Activated CD8-positive, alpha-beta memory T cell treated with anti-CD3 and anti-CD28 coated beads for 1 hour (primary cell): ENCODE data around the gene PPARD.
"Not testable (repeated sequence)": the region's sequence is repeated elsewhere in the genome, so short reads cannot be mapped to it uniquely, and the experiment has no call there.

Experiments used
- DNase-seq, 2 donors: peaks; one replicate each; pipeline ENCODE4 v3.0.0-alpha.2; 2020; ENCODE audit warnings: low read depth in 1 of 2; ENCODE audit errors: extremely low read depth in 1 of 2

Gene PPARD

DNA sequence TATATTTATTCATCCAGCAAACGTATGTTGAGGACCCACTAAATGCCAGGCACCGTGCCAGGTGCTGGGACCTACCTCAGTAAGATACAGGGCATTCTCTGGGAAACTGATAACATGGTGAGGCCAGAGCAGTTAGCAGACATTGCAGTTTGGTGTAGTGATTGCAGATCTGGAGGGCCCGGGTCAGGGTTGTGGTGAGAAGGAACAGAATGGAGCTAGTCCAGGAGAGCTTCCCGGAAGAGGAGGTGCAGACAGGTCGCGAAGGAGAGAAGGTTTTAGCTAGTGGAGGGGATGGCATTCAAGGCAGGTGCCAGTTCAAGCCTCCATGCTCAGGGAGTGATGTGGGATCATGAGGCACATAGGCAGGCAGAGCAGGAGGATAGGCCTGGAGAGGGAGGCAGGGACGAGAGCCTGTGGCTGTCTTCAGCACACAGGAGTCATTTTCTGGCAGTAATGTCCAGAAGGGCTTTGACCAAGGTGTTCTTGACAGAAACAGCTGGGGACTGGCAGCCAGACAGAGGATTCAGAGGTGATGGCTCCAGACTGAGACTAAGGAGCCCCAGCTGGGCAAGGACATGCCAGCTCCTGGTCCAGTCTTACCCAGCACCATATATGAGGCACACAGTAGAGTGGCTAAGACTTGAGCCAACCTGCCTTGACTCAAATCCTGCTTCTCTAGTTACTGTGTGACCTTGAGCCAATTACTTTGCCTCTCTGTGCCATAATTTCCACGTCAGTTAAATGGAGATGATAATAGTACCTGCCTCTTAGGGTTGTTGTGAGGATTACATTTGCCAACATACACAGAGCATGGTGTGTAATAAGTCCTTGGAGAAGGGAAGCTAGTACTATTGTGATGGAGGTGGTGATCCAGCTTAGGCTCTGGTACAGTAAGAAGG, 61.4 kb downstream of the PPARD start:
- DNase-seq: no peak

DNA sequence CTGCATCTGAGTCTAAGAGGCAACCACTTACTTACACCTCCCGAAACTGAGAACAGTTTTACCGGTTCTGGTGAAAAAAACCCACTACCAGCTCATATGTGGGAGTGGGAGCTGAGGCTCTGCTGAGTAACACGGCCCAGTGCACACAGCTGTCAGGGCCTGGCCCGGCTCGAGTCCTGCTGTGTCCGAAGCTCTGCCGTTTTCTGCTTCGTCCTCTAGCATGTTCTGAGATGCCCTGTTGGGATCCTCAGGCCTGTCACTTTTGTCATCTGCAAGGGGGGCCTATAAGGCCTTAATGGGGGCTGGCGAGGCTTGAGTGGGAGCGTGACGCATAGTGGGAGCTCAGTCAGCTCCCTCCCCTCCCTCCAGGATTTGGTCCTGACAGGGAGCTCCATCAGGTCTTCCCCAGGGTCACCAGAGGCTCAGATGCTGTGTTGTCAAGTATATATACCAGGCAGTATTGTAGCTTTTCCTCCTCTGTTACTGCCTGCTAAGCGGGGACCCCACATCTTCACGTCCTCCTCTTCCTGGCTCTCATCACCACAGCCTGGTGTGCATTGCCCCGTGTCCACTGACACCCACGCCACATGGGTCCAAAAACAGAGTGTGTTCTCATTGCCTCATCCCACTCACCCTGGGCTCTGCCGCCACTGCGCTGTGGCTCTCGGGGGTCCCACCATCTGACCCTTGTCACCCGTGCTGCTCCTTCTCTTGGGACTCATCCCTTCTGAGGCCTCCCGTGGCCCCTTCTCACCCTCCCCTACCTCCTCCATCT, 64.5 kb downstream of the PPARD start:
- no peak for DNase-seq

- DNase-seq: no peak
These were observed 66.9 kb downstream of the PPARD start for GRCh38 chr6:35409245-35409644.

DNA sequence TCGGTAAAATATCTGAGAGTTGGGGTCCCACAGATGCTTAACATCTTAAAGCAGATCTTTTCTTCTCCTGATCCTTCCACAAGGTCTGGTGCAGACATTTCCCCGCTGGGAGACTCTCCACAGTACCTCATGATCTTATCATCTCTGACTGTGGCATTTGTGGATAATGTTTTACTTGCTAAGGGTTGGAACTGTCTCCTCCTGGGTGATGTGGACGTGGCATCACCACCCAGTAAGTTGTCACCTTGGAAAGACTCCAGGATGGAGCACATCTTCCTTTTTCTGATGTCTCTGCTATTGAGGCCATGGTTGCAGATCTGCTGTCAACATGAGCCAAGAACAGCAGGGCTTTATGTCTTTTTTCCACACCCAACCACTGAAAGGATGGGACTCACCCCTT, 67.8 kb downstream of the PPARD start:
- no peak for DNase-seq

GRCh38 chr6:35411066-35411465, 68.7 kb downstream of the PPARD start:
- no peak for DNase-seq

DNA sequence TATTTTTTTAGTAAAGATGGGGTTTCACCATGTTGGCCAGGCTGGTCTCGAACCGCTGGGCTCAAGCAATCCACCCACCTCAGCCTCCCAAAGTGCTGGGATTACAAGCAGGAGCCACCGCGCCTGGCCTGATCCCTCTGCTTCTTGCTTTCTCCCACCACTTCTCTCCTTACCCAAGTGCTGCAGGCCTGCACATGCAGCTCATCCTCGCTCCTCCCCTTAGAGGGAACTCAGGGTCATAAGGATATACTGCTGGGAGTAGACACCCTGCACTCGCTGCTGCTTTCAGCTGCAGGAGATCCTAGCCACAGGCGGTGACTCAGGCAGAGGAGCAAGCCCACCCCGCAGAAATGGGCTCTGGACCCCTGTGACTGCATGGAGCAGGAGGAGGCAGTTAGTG, 69.7 kb downstream of the PPARD start:
- DNase-seq: no peak

GRCh38 chr6:35413911-35414310, 71.6 kb downstream of the PPARD start:
- no peak for DNase-seq

GRCh38 chr6:35415065-35415891, 72.9 kb downstream of the PPARD start:
- DNase-seq: no peak

GRCh38 chr6:35417979-35418661, 75.8 kb downstream of the PPARD start:
- DNase-seq: no peak

DNA sequence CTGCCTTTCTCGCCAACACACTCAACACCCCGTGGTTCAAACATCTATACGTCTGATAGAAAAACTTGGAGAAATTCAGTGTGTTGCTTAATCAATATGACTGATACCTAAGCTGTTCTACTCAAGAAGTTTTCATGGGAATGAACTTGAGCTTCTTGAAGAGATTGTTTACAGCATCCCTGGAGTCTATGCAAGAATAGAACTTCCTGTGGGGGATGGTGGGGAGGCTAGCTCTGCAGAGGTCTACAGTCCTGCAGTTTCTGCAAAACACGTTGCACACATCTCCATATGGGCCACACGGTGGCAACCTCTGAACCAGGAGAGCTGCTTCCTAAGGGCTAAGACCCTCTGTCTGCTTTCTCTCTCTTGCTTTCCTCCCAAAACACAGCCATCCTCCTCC, 77.1 kb downstream of the PPARD start:
- no peak for DNase-seq

DNA sequence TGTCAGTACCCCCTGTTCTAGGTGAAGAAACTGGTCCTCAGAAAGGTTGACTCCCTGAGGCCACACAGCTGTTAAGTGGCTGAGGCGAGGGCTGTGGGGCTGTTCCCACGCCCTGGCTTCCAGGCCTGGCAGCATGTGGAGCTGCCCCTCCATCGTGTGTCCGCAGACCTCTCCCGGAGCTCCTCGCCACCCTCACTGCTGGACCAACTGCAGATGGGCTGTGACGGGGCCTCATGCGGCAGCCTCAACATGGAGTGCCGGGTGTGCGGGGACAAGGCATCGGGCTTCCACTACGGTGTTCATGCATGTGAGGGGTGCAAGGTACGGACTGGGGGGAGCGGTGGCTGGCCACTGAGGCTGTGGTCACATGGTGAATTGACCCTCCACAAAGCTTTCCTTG, 77.6 kb downstream of the PPARD start:
- no peak for DNase-seq

GRCh38 chr6:35425284-35425683, 82.9 kb downstream of the PPARD start:
- no peak for DNase-seq

DNA sequence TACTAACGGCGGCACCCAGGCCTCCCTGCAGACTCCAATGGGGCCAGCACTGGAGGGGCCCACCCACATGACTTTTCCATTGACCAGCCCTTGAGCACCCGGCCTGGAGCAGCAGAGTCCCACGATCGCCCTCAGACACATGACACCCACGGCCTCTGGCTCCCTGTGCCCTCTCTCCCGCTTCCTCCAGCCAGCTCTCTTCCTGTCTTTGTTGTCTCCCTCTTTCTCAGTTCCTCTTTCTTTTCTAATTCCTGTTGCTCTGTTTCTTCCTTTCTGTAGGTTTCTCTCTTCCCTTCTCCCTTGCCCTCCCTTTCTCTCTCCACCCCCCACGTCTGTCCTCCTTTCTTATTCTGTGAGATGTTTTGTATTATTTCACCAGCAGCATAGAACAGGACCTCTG, 83.7 kb downstream of the PPARD start:
- DNase-seq: no peak

GRCh38 chr6:35427435-35427834, 85.1 kb downstream of the PPARD start:
- DNase-seq: no peak

GRCh38 chr6:35427851-35428321, 85.5 kb downstream of the PPARD start:
- no peak for DNase-seq

DNA sequence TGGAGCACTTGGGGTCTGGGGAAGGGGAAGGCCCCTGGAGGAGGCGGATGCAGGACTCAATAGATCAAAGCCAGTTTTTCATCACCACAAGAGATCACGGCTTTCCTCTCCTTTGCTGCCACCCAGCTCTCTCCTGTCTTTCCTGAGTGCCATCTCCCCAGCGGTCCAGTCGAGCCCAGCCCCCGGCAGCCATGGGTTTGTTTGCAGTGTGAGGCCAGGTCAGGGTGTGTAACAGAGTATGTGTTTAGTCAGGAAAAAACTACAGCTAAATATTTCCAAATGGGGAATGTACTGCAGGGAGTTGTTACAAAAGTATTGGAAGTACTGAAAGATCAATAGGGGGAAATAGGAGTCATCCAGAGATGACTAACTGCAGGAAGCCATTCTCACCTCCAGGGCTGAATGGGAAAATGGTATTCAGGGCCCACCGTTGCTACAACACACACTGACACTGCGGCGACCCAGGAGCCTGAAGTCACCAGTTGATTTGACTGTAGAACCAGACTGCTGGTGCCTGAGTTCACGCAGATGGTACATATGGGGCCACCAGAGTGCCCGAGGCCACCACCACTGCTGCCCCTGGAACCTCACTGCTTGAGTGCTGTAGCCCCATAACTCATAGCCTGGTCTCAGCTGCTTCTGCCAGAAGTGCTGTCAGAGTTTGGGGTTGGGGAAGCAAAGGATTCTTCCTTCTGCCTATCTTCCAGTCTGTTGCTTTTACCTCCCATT, 86.2 kb downstream of the PPARD start:
- no peak for DNase-seq

GRCh38 chr6:35429463-35429862, 87.1 kb downstream of the PPARD start:
- DNase-seq: no peak

- no peak for DNase-seq
These were observed 89.9 kb downstream of the PPARD start for GRCh38 chr6:35432291-35432690.

DNA sequence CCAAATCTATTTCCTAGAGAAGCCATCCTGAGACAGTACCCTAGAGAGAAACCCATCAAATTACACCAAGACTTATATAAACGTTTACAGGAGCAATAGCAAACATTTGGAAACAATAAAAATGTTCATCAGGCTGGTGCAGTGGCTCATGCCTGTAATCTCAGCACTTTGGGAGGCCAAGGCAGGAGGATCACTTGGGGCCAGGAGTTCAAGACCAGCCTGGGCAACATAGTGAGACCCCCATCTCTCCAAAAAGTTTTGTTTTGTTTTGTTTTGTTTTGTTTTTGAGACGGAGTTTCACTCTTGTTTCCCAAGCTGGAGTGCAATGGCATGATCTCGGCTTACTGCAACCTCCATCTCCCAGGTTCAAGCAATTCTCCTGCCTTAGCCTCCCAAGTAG, 90.3 kb downstream of the PPARD start:
- not testable (repeated sequence) for DNase-seq
